OCI-LY1 (cell line): Measurements from ENCODE around the gene MAPK8IP3.

Experiments used
- H2AFZ ChIP-seq: fragments of 200-600 bp; sonication (generic), shearing (Covaris generic); 2 replicates; pipeline ENCODE4 v1.6.0; 2014; ENCODE audit warnings: antibody characterized with exemption, mild to moderate bottlenecking, low read length
- H3F3A ChIP-seq: fragments of 200-600 bp; sonication (generic), shearing (Covaris generic); 2 replicates; pipeline ENCODE4 v1.6.0; 2014; ENCODE audit warnings: mild to moderate bottlenecking, antibody characterized with exemption, low read length, moderate library complexity; ENCODE audit not compliant: insufficient read depth
- H3K27ac ChIP-seq: fragments of 200-600 bp; sonication (generic); 2 replicates; pipeline ENCODE4 v1.5.1; 2014; ENCODE audit warnings: low read length, mixed run types, mild to moderate bottlenecking, low read depth; ENCODE audit not compliant: poor library complexity, severe bottlenecking
- H3K27me3 ChIP-seq: fragments of 200-600 bp; sonication (generic); 2 replicates; pipeline ENCODE4 v1.6.0; 2014; ENCODE audit warnings: antibody characterized with exemption, mild to moderate bottlenecking, low read length, moderate library complexity; ENCODE audit not compliant: insufficient read depth
- H3K36me3 ChIP-seq: fragments of 200-600 bp; sonication (generic); 2 replicates; pipeline ENCODE4 v1.6.1; 2014; ENCODE audit warnings: mild to moderate bottlenecking, antibody characterized with exemption, low read length, moderate library complexity, mixed read lengths; ENCODE audit not compliant: insufficient read depth
- H3K4me1 ChIP-seq: fragments of 200-600 bp; sonication (generic); 2 replicates; pipeline ENCODE4 v1.5.1; 2014; ENCODE audit warnings: mild to moderate bottlenecking, low read length, moderate library complexity; ENCODE audit not compliant: insufficient read depth, severe bottlenecking
- H3K4me2 ChIP-seq: fragments of 200-600 bp; sonication (generic), shearing (Covaris generic); 2 replicates; pipeline ENCODE4 v1.6.1; 2014; ENCODE audit warnings: low read length
- H3K4me3 ChIP-seq: fragments of 200-600 bp; sonication (generic); 2 replicates; pipeline ENCODE4 v1.5.1; 2014; ENCODE audit warnings: low read length, low read depth, mild to moderate bottlenecking, mixed read lengths; ENCODE audit not compliant: poor library complexity, severe bottlenecking
- H3K79me2 ChIP-seq: fragments of 200-600 bp; shearing (Covaris generic); 2 replicates; pipeline ENCODE4 v1.6.1; 2016; ENCODE audit warnings: mixed run types, low read length, mixed read lengths; ENCODE audit not compliant: insufficient read depth
- H3K9ac ChIP-seq: fragments of 200-600 bp; sonication (generic), shearing (Covaris generic); 2 replicates; pipeline ENCODE4 v1.6.1; 2014; ENCODE audit warnings: mild to moderate bottlenecking, low read length, mixed read lengths
- H3K9me2 ChIP-seq: fragments of 200-600 bp; sonication (generic), shearing (Covaris generic); 2 replicates; pipeline ENCODE4 v1.6.1; 2014; ENCODE audit warnings: low read depth, mild to moderate bottlenecking, low read length, mixed read lengths
- H3K9me3 ChIP-seq: fragments of 200-600 bp; shearing (Covaris generic); 2 replicates; pipeline ENCODE4 v1.6.1; 2014; ENCODE audit warnings: low read length, mixed read lengths
- H4K20me1 ChIP-seq: fragments of 200-600 bp; sonication (generic), shearing (Covaris generic); 2 replicates; pipeline ENCODE4 v1.6.0; 2016; ENCODE audit warnings: mild to moderate bottlenecking, low read length; ENCODE audit not compliant: insufficient read depth
- EZH2 ChIP-seq: fragments of 200-600 bp; sonication (generic), shearing (Covaris generic); IDR thresholded peaks from 2 replicates; pipeline ENCODE4 v1.8.0; 2017; ENCODE audit warnings: borderline replicate concordance, mixed run types, mild to moderate bottlenecking, antibody characterized with exemption, low read length, moderate library complexity, mixed read lengths
- TF ChIP-seq, protein P1 (sequence below): fragments of 200-600 bp; sonication (generic), shearing (Covaris generic); IDR thresholded peaks from 2 replicates; pipeline ENCODE4 v1.5.1; 2017; ENCODE audit warnings: mild to moderate bottlenecking, antibody characterized with exemption, low read length, moderate library complexity, mixed read lengths

MAPK8IP3 gene

GRCh38 chr16:1809281-1809801 lies 103.3 kb downstream of the MAPK8IP3 start:
- Histone ChIP-seq H3K27ac (no peak overlapping the region), H3K9me3 (no peaks in the 10 kb centered on the region), H4K20me1 (no peaks in the 10 kb centered on the region), H3F3A (no peaks in the 10 kb centered on the region), H3K27me3 (no peaks in the 10 kb centered on the region), H3K4me2 (no peak overlapping the region), H3K9ac (no peak overlapping the region), H3K79me2 (no peaks in the 10 kb centered on the region), H3K36me3 (peaks cover 8% of the 10 kb centered on the region; the same call in 1 of the 2 replicates), H3K4me3 (no peak overlapping the region), H2AFZ (no peak overlapping the region), H3K9me2 (no peaks in the 10 kb centered on the region), H3K4me1 (no peaks in the 10 kb centered on the region)
- TF ChIP-seq, protein P1, sequence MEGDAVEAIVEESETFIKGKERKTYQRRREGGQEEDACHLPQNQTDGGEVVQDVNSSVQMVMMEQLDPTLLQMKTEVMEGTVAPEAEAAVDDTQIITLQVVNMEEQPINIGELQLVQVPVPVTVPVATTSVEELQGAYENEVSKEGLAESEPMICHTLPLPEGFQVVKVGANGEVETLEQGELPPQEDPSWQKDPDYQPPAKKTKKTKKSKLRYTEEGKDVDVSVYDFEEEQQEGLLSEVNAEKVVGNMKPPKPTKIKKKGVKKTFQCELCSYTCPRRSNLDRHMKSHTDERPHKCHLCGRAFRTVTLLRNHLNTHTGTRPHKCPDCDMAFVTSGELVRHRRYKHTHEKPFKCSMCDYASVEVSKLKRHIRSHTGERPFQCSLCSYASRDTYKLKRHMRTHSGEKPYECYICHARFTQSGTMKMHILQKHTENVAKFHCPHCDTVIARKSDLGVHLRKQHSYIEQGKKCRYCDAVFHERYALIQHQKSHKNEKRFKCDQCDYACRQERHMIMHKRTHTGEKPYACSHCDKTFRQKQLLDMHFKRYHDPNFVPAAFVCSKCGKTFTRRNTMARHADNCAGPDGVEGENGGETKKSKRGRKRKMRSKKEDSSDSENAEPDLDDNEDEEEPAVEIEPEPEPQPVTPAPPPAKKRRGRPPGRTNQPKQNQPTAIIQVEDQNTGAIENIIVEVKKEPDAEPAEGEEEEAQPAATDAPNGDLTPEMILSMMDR: no peak
- TF ChIP-seq EZH2: no peak

GRCh38 chr16:1810106-1810505 lies 104.1 kb downstream of the MAPK8IP3 start:
- Histone ChIP-seq H3K36me3 (peaks cover 6% of the 10 kb centered on the region; the same call in 1 of the 2 replicates), H2AFZ (no peak overlapping the region), H4K20me1 (no peaks in the 10 kb centered on the region), H3K4me3 (no peak overlapping the region), H3K79me2 (no peaks in the 10 kb centered on the region), H3K9me3 (no peaks in the 10 kb centered on the region), H3K4me1 (no peaks in the 10 kb centered on the region), H3K4me2 (no peak overlapping the region), H3K9me2 (no peaks in the 10 kb centered on the region), H3K27me3 (no peaks in the 10 kb centered on the region), H3F3A (no peaks in the 10 kb centered on the region), H3K9ac (no peak overlapping the region), H3K27ac (no peak overlapping the region)
- TF ChIP-seq EZH2: no peak
- TF ChIP-seq, protein P1: no peak

- H3K9ac ChIP-seq: no peak overlapping the region
- H3K4me3 ChIP-seq: no peak overlapping the region
- no peak for TF ChIP-seq EZH2
- TF ChIP-seq, protein P1: no peak
- no peaks in the 10 kb centered on the region for H3K9me2 ChIP-seq
- no peaks in the 10 kb centered on the region for H3F3A ChIP-seq
- H3K4me1 ChIP-seq: no peaks in the 10 kb centered on the region
- H3K79me2 ChIP-seq: no peaks in the 10 kb centered on the region
- H3K27ac ChIP-seq: no peak overlapping the region
- H3K4me2 ChIP-seq: no peak overlapping the region
- H3K36me3 ChIP-seq: peaks cover 3% of the 10 kb centered on the region; the same call in 1 of the 2 replicates
- H3K9me3 ChIP-seq: no peaks in the 10 kb centered on the region
- no peak overlapping the region for H2AFZ ChIP-seq
- no peaks in the 10 kb centered on the region for H4K20me1 ChIP-seq
- no peaks in the 10 kb centered on the region for H3K27me3 ChIP-seq
Observed at GRCh38 chr16:1810536-1810935, 104.5 kb downstream of the MAPK8IP3 start.
